Large intestine (tissue), 3 donors: ENCODE results near the gene JUP. TPM values are rescaled to one million over a fixed set of nuclear protein-coding genes. Genes with fewer than 3 reads are reported as not detected.

ENCODE experiments used
- DNase-seq, 2 donors: peaks; one replicate each; pipeline versions ENCODE4 v3.0.0 to v3.0.0-alpha.2; 2013
- H3K27ac ChIP-seq: one replicate; pipeline ENCODE4 v1.5.1; 2013; ENCODE audit warnings: low read length
- H3K27me3 ChIP-seq: 2 replicates; pipeline ENCODE4 v1.6.1; 2013; ENCODE audit warnings: low read length; ENCODE audit not compliant: control insufficient read depth, insufficient read depth
- H3K36me3 ChIP-seq: 2 replicates; pipeline ENCODE4 v1.6.1; 2013; ENCODE audit warnings: low read length; ENCODE audit not compliant: control insufficient read depth, insufficient read depth
- H3K4me1 ChIP-seq: one replicate; pipeline ENCODE4 v1.6.1; 2013; ENCODE audit warnings: low read length; ENCODE audit not compliant: control insufficient read depth, insufficient read depth
- H3K4me3 ChIP-seq: one replicate; pipeline ENCODE4 v1.5.1; 2013; ENCODE audit warnings: low read length
- H3K9me3 ChIP-seq: one replicate; pipeline ENCODE4 v1.6.1; 2013; ENCODE audit warnings: mild to moderate bottlenecking, low read depth, low read length, moderate library complexity; ENCODE audit not compliant: control insufficient read depth
- WGBS: methylation state at CpG from one replicate; pipeline ENCODE4 v1.1.5; 2013; ENCODE audit warnings: low lambda C conversion rate; ENCODE audit not compliant: insufficient coverage; 5-methylcytosine and 5-hydroxymethylcytosine counted together
- polyA plus RNA-seq: library from polyadenylated mRNA; unstranded; fragments of 120-200 nt; gene quantifications from one replicate; pipeline ENCODE4 v1.2.1, GENCODE V29; 2013

Gene JUP
- polyA plus RNA-seq, 1 donor: 172 TPM

DNA sequence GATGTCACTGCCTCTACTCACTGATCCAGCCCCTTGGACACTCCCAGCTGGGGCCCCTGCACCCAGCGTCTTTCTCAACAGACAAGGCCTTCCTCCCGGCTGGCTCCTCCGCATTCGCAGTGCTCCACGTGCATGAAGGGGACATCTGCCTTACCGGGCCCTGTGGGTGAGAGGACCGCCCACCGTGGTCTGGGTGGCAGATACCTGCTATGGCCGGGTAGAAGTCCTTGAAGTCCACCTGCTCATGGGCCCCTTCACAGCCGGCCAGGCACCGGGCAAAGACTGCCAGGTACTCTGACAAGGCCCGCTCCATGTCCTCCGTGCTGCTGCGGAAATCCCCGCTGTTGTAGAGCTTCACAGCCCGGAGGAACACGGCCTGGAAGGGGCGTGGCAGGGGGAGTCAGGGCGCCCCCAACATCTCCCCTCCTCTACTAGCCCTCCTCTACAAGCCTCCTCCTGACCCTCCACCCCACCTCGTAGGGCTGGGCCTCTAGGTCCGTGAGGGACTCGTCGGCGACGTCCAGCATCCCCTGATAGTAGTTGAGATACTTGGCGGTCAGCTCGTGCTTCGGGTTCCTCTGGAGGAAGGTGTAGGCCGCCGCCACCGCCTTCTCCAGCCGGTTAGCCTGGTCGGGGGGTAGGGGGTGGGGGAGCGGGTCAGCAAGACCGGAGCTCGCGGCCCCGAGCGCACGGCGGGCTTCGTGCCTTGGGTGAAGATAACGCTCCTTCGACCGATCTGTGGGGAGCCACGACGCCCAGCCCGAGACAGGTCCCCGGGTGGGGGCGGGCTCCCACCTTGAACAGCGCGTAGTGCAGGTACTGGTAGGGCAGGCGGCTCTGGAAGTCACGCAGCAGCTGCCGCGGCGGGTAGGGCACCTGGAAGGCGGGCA is 24.4 kb upstream of the JUP start:
- Histone ChIP-seq H3K27me3 (no peaks in the 10 kb centered on the region), H3K27ac (peak overlapping the region; percentile 51), H3K4me1 (peaks cover 31% of the 10 kb centered on the region), H3K36me3 (peaks cover 11% of the 10 kb centered on the region), H3K9me3 (peaks cover 5% of the 10 kb centered on the region), H3K4me3 (peak overlapping the region; percentile 60)
- no CpG with 5 or more reads among the region's 58 CpGs for WGBS
- DNase-seq: no peak

DNA sequence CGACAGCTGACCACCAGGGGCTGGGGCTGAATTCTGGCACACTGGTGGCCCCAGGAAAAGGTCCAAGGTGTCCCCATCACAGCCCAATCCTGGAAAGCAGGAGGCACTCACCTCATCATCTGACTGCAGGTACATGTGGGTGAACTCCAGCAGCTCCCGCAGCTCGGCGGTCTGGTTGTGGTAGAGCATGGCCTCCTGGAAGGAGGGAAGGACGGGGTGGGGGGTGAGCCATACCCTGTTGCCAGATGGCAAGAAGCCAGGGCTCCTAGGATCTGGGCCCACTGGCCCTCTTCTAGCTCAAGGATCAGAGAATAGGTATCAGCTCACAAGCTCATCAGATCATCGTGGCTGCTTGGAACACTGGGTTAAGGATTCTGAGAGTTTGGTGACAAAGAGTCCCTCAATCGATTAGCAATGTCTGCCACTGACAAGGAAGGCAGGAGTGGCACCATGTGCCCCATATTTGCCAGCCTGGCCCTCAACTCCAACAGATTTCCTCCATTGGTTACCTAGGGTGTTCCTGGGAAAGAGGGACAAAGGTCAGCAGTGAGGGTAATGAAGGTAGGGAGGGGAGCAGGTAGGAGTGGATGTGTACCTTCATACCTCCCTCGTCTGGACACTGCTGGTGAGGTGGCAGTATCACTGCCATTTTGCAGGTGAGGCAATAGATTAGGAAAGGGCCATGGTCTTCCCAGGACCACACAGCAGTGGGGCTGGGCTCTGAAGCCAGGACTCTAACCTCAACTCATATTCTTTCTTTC is 20.4 kb upstream of the JUP start:
- Histone ChIP-seq H3K27me3 (no peaks in the 10 kb centered on the region), H3K4me3 (no peak overlapping the region), H3K36me3 (peaks cover 19% of the 10 kb centered on the region), H3K27ac (peak overlapping the region; percentile 46), H3K4me1 (peaks cover 19% of the 10 kb centered on the region), H3K9me3 (peaks cover 5% of the 10 kb centered on the region)
- no CpG with 5 or more reads among the region's 8 CpGs for whole genome bisulfite sequencing
- peak; percentile 78 to 84 for DNase-seq

DNA sequence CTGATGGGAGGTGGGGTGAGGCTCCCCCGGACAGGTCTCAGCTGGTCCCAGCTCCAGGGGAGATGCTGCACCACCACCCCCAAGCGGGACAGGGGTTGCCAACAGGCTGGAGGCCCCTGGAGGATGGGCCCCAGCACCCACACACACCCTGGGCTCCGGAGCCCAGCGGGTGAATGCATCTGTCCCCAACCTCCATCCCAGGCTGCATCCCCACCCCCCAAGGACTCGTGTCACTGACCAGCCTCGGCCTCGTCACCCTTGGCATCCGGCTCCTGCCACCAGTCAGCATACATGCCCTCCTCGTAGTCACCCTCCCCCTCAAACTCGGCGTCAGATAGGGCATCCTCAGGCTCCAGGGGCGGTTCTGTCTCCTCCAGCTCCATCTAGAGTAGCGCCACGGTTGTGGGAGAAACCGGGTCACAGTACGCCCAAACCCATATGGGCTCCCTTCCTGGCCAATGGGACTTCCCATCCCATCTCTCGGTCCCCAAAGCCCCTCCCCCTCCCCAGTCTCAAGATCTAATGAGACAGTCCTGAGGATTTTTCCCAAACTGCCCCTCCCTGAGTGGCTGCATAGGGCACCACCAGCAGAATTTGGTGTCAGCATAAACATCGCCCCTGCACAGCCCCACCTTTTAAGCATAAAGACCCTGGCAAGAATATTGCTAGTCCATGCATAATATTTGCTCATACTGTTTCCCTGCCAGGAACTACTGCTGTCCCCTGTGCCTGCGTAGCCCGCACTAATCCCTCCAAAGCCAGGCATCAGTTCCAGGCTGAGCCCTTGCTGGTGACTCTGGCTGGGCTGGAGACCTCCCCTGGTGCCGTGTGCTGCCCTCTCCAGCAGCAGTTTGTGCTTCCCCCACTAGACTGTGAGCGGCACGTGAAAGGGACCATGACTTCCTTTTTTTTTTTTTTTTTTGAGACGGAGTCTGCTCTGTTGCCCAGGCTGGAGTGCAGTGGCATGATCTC is 16.8 kb upstream of the JUP start:
- H3K27me3 ChIP-seq: no peaks in the 10 kb centered on the region
- peaks cover 28% of the 10 kb centered on the region for H3K4me1 ChIP-seq
- no peak overlapping the region for H3K4me3 ChIP-seq
- 60% methylated on average over 1 of the region's 24 CpGs for WGBS
- no peak overlapping the region for H3K27ac ChIP-seq
- DNase-seq: no peak
- H3K9me3 ChIP-seq: no peaks in the 10 kb centered on the region
- peaks cover 11% of the 10 kb centered on the region for H3K36me3 ChIP-seq

DNA sequence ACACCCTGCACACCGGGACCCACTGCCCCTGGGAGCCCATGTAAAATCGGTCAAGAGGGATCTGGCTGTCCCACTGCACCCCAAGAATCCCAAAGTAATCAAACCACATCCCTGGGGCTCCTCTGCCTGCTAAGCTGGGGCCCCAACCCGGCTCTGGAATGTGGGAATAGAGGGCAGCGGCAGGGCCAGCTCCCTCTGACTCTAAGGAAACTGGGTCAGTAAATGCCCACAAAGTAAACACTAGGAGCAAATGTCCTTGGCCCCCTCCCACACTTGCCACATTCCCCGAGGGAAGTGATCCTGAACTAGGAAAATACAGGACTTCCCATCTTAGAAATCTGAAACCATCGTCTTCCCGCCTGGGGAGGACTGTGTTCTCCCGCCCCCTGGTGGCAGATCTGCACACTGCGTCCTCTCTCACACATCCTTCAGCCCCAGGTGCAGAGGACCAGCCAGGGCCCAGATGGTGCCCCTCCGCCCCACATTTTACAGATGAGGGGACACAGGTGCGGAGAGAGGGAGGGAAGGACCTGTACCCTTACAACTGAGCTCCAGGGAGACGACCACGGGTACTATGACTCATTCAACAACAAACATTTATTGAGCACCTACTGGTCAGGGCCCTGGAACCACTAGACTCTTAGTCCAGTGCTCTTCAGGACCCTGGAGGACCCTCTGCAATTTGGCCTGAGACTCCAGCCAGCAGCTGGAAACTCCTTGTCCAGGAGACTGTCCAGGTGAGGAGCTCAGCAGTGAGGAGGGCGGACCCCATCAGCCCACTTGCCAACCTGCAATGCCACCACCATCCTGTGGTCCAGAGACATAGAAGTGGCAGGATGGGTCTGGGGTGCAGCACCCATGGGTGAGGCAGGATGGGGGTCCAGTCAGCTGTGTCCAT is 15.1 kb upstream of the JUP start:
- H3K9me3 ChIP-seq: no peaks in the 10 kb centered on the region
- H3K4me1 ChIP-seq: peaks cover 21% of the 10 kb centered on the region
- no peak overlapping the region for H3K4me3 ChIP-seq
- WGBS: no CpG with 5 or more reads among the region's 14 CpGs
- DNase-seq: peak; percentile 78
- peaks cover 10% of the 10 kb centered on the region for H3K36me3 ChIP-seq
- peak overlapping the region; percentile 93 for H3K27ac ChIP-seq
- no peaks in the 10 kb centered on the region for H3K27me3 ChIP-seq

DNA sequence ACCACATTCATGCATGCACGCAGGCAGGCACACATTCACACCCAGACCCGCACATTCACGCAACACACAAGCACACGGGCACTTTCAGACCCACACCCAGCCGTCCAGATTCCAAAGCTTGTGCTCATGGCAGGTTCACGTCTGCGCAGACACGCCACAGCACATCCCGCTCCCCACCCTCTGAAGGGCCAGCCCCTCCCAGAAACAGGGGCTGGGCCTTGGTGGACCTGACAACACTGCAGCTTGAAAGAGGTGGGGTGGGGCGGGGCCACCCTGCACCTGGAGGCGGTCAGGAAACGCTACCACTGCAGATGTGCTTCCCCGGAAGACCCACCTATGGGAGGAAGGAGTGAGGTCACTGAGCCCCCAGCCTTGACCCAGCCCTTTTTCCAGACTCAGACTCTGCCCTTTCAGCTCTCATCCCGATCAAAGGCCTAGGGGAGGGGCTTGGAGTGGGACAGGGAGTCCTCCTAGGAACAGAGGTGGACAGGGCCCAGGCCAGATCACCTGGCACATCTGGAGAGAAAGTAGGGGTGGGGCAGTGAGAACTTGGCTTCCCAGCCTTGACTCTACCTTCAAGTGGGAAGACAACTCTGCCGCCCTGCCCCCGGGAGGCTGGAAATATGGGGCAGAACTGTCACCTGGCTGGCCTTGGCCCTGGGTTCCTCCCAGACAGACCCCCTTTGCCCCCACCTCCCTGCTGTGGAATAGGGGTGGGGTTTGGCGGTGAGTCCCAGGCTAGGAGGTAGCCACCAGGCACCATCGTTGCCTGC is 14.3 kb upstream of the JUP start:
- no peaks in the 10 kb centered on the region for H3K27me3 ChIP-seq
- peak; percentile 98 to 99 for DNase-seq
- H3K9me3 ChIP-seq: no peaks in the 10 kb centered on the region
- H3K36me3 ChIP-seq: peaks cover 7% of the 10 kb centered on the region
- peaks cover 26% of the 10 kb centered on the region for H3K4me1 ChIP-seq
- H3K27ac ChIP-seq: peak overlapping the region; percentile 93
- no CpG with 5 or more reads among the region's 18 CpGs for WGBS
- H3K4me3 ChIP-seq: no peak overlapping the region

DNA sequence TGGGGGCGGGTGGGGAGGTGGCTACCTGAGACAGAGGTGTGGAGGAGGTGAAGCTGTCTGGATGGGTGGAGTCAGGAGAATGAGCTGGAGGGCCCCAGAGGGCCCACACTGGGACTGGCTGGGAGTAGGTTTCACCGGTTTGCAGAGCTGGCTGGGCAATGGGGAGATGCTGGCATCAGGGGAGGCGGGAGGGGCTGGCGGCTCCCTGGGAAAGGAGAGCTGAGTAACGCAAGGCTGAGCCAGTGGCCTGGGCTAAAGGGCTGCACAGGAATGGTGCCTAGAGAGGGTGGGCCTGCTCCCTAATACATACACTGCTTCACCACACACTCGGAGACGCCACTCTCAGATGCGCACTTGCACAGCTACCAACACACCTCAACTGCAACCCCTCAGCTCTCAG is 12.9 kb upstream of the JUP start:
- 100% methylated on average over 2 of the region's 8 CpGs for WGBS
- no peak overlapping the region for H3K27ac ChIP-seq

DNA sequence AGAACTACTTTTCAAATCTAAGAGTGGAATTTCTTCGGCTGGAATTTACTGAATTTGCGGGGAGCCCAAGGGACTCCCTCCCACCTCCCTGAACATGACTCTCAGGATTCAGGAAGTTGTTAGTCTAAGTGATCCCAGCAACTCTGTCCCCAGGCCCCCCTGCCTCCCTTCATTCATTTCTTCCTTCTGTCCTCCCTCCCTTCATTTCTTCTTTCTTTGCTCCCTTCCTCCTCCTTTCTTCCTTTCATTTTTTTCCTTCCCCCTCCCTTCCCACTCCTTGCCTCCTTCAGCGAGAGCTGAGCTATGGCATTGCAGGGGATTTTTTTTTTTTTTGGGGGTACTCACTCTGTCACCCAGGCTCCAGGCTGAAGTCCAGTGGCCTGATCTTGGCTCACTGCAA is 10.9 kb upstream of the JUP start:
- no peak for DNase-seq
- peaks cover 57% of the 10 kb centered on the region for H3K4me1 ChIP-seq
- H3K36me3 ChIP-seq: peaks cover 2% of the 10 kb centered on the region
- no peak overlapping the region for H3K27ac ChIP-seq
- H3K9me3 ChIP-seq: no peaks in the 10 kb centered on the region
- no peak overlapping the region for H3K4me3 ChIP-seq
- H3K27me3 ChIP-seq: no peaks in the 10 kb centered on the region
- no CpG with 5 or more reads among the region's 3 CpGs for WGBS

More for the DNA sequence above, 12.9 kb upstream of the JUP start:
- no peak overlapping the region for H3K4me3 ChIP-seq
- peaks cover 2% of the 10 kb centered on the region for H3K36me3 ChIP-seq
- no peaks in the 10 kb centered on the region for H3K27me3 ChIP-seq
- DNase-seq: no peak
- H3K4me1 ChIP-seq: peaks cover 37% of the 10 kb centered on the region
- no peaks in the 10 kb centered on the region for H3K9me3 ChIP-seq

DNA sequence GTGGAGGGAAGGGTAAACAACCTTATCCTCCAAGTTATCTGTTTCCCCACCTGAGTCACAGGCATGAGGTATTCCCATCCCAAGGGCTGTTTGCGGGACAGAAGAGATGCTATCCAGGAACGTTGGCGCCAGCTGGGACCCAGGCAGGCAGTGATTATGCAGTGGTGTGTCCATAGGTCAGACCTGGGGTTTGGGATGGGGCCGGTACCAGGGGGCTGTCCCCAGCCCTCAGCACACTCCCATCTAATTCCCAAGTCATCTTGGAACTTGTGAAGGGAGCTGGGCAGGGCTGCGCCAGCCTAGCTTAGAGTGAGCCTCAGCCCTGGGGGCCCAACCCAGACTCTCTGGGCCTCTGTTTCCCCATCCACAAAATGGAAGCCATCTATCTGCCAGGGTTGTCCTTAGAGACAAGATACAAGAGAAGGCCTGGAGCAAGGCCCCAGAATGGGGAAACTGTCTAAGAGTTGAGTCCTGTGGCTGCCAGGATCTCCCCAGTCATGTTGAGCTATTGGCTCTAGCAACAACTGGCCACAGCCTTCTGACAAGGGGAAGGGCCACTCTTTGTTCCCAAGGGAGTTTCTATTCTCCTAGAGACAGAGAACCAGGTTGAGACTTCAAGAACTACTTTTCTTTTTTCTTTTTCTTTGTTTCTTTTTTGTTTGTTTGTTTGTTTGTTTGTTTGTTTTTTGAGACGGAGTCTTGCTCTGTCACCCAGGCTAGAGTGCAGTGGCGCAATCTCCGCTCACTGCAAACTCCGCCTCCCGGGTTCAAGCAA is 9.8 kb upstream of the JUP start:
- peaks cover 64% of the 10 kb centered on the region for H3K4me1 ChIP-seq
- H3K36me3 ChIP-seq: no peaks in the 10 kb centered on the region
- H3K4me3 ChIP-seq: no peak overlapping the region
- H3K9me3 ChIP-seq: no peaks in the 10 kb centered on the region
- WGBS: no CpG with 5 or more reads among the region's 10 CpGs
- no peaks in the 10 kb centered on the region for H3K27me3 ChIP-seq
- peak in 1 of 2 donors; percentile 58 for DNase-seq
- peak overlapping the region; percentile 89 for H3K27ac ChIP-seq
